Measurements from ENCODE around the gene SIRT4. TPM values are rescaled to one million over a fixed set of nuclear protein-coding genes. Genes with fewer than 3 reads are reported as not detected.

Gene SIRT4
- total RNA-seq, 1 experiment from 2014 or later, result 2.8 TPM

GRCh38 chr12:120292661-120293531 is 9.2 kb upstream of the SIRT4 start, which contains the start of gene RNU4-1 (continued):
- TF ChIP-seq, protein P1, sequence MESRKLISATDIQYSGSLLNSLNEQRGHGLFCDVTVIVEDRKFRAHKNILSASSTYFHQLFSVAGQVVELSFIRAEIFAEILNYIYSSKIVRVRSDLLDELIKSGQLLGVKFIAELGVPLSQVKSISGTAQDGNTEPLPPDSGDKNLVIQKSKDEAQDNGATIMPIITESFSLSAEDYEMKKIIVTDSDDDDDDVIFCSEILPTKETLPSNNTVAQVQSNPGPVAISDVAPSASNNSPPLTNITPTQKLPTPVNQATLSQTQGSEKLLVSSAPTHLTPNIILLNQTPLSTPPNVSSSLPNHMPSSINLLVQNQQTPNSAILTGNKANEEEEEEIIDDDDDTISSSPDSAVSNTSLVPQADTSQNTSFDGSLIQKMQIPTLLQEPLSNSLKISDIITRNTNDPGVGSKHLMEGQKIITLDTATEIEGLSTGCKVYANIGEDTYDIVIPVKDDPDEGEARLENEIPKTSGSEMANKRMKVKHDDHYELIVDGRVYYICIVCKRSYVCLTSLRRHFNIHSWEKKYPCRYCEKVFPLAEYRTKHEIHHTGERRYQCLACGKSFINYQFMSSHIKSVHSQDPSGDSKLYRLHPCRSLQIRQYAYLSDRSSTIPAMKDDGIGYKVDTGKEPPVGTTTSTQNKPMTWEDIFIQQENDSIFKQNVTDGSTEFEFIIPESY (IDR thresholded peaks at IDR 0.05; ENCODE audit: extremely low read depth, insufficient replicate concordance, low read length), result peak; percentile 94

- ChIA-PET POLR2A (interaction anchor here (1.3 to 1.8 kb wide), 2 partner anchors 21 to 23 kb away, joined by 6 to 7 read pairs; partner anchors contain the start of genes RNU4-1 and RNU4-2), CTCF (interaction anchor here (0.6 to 3.4 kb wide), 5 partner anchors 9 to 267 kb away, joined by 3 to 21 read pairs (median 4); partner anchors contain the start of genes POP5 and SIRT4), RAD21 (ENCODE audit: low non-redundant PET in 1 of 2, low total read pairs in 2 of 2, uncharacterized antibody in 2 of 2, unreplicated experiment in 2 of 2) (interaction anchor here in 1 of 2 experiments (0.7 kb wide), 1 partner anchor 335 kb away, joined by 3 read pairs; no protein-coding TSS in a partner anchor)
- Histone ChIP-seq H3K4me1 (ENCODE audit: control insufficient read depth in 1 of 2, insufficient read depth in 2 of 2, low read length in 2 of 2) (peaks cover 2 to 15% of the 10 kb centered on the region in 2 experiments; a peak in 1 of 4 replicates), H3K4me2 (ENCODE audit: low read length) (no peak overlapping the region), H3K4me3 (replicated peaks in 1 of 2; ENCODE audit: low read depth in 1 of 2, low read length in 2 of 2) (no peak overlapping the region), H3K27me3 (ENCODE audit: insufficient read depth, low read length) (no peaks in the 10 kb centered on the region), H3K36me3 (ENCODE audit: control insufficient read depth in 1 of 2, insufficient read depth in 2 of 2, low read length in 2 of 2) (no peaks in the 10 kb centered on the region), H3K27ac (ENCODE audit: low read depth, low read length) (no peak overlapping the region), H2AFZ (ENCODE audit: low read depth, low read length, poor library complexity, severe bottlenecking) (no peak overlapping the region), H3K9me2 (ENCODE audit: insufficient read depth) (no peaks in the 10 kb centered on the region), H3K9ac (ENCODE audit: low read length) (no peak overlapping the region), H3K79me2 (ENCODE audit: insufficient read depth, low read length) (no peaks in the 10 kb centered on the region), H4K20me1 (ENCODE audit: insufficient read depth) (no peaks in the 10 kb centered on the region), H3K9me3 (ENCODE audit: control insufficient read depth in 1 of 2, insufficient read depth in 1 of 2, low read depth in 1 of 2, low read length in 2 of 2) (no peaks in the 10 kb centered on the region)
- intact Hi-C loops (cut with micrococcal nuclease), result no loop called here
- DNase-seq (ENCODE audit: low read depth, low spot score), result no peak
- no TSS peak for BruUV-seq (replicated peaks)
- ATAC-seq, result peak; percentile 41
- TF ChIP-seq EZH2phosphoT487 (IDR thresholded peaks at IDR 0.05; ENCODE audit: borderline replicate concordance) (no peak), CBX3 (IDR thresholded peaks at IDR 0.05; ENCODE audit: low read depth) (peak; percentile 54; the same call in 1 of the 2 replicates), CEBPB (IDR thresholded peaks at IDR 0.05; ENCODE audit: low read depth) (no peak), SRF (IDR thresholded peaks at IDR 0.05; ENCODE audit: low read depth) (no peak), EGR1 (IDR thresholded peaks at IDR 0.05; ENCODE audit: low read depth) (no peak), POLR2AphosphoS5 (IDR thresholded peaks at IDR 0.05; ENCODE audit: low read depth, low read length) (no peak), POLR2A (IDR thresholded peaks at IDR 0.05; ENCODE audit: borderline replicate concordance, extremely low read depth, insufficient read depth, insufficient read length) (no peak), SIN3A (IDR thresholded peaks at IDR 0.05; ENCODE audit: low read depth) (no peak), EZH2 (IDR thresholded peaks at IDR 0.05) (no peak), ELF1 (IDR thresholded peaks at IDR 0.05; ENCODE audit: borderline replicate concordance, low read depth) (no peak), ZNF274 (IDR thresholded peaks at IDR 0.05; ENCODE audit: low read depth, low read length) (no peak), YY1 (IDR thresholded peaks at IDR 0.05; ENCODE audit: extremely low read depth, insufficient replicate concordance, low read depth, low read length) (no peak), SP1 (IDR thresholded peaks at IDR 0.05; ENCODE audit: low read depth) (no peak), ZFX (IDR thresholded peaks at IDR 0.05) (no peak), FOSL1 (IDR thresholded peaks at IDR 0.05; ENCODE audit: low read depth) (no peak), RAD21 (IDR thresholded peaks at IDR 0.05; ENCODE audit: low read depth) (peak; percentile 32; the same call in 1 of the 2 replicates)
- TF ChIP-seq, protein P1 (IDR thresholded peaks at IDR 0.05; ENCODE audit: extremely low read depth, insufficient replicate concordance, low read length), result no peak
- TF ChIP-seq, protein P2, sequence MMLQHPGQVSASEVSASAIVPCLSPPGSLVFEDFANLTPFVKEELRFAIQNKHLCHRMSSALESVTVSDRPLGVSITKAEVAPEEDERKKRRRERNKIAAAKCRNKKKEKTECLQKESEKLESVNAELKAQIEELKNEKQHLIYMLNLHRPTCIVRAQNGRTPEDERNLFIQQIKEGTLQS (IDR thresholded peaks at IDR 0.05), result no peak
Observed at GRCh38 chr12:120314220-120314619, 12.1 kb downstream of the SIRT4 start.

All from HCT116 (cell line).